ENCODE results near the gene DHRS11. TPM values are rescaled to one million over a fixed set of nuclear protein-coding genes. Genes with fewer than 3 reads are reported as not detected.

Gene DHRS11
- total RNA-seq, 2 experiments from 2014 or later: 8.6 to 9.2 TPM

DNA sequence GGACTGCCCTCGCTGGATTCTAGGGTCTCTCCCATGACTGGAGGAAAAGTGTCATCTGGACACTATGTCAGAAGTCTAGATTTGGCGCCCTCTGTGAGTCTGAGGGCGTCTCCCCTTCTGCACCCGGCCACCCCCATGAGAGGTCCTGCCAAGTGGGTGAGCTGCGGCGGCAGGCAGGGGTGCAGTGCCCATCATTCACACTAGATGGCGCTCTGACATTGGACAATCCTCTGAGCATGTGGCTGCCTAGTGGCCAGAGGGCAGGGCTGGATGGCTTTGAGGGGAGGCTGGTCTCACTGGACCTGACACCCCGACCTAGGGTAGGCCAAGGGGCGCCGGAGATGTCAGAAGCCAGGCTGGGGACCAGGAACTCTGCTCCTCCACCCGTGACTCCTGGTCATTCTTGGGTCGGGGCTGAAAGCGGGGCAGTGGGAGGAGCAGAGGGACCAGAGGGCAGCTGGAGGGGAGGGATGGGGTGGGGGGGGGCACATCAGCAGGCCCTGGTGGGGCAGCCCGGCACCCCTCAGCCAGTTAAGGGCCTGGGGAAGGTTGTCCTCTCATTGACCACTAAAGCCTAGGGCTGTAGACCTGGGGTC, 37.7 kb downstream of the DHRS11 start:
- Mint-ChIP-seq H3K9me3 (no peaks in the 10 kb centered on the region), H3K4me1 (ENCODE audit: low read depth) (no peaks in the 10 kb centered on the region), H3K36me3 (ENCODE audit: low read depth) (no peaks in the 10 kb centered on the region), H3K27ac (no peak overlapping the region), H3K27me3 (peaks cover 5% of the 10 kb centered on the region), H3K4me3 (no peak overlapping the region)
- DNase-seq (peak; percentile 85), ATAC-seq (peak; percentile 96)
- ChIA-PET POLR2A (interaction anchor here (1.2 kb wide), 1 partner anchor 96 kb away, joined by 3 read pairs; no protein-coding TSS in a partner anchor), CTCF (interaction anchor here (0.5 to 4.3 kb wide), 16 partner anchors 25 to 1073 kb away, joined by 3 to 34 read pairs (median 4); no protein-coding TSS in a partner anchor)
- TF ChIP-seq, protein P1, sequence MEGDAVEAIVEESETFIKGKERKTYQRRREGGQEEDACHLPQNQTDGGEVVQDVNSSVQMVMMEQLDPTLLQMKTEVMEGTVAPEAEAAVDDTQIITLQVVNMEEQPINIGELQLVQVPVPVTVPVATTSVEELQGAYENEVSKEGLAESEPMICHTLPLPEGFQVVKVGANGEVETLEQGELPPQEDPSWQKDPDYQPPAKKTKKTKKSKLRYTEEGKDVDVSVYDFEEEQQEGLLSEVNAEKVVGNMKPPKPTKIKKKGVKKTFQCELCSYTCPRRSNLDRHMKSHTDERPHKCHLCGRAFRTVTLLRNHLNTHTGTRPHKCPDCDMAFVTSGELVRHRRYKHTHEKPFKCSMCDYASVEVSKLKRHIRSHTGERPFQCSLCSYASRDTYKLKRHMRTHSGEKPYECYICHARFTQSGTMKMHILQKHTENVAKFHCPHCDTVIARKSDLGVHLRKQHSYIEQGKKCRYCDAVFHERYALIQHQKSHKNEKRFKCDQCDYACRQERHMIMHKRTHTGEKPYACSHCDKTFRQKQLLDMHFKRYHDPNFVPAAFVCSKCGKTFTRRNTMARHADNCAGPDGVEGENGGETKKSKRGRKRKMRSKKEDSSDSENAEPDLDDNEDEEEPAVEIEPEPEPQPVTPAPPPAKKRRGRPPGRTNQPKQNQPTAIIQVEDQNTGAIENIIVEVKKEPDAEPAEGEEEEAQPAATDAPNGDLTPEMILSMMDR (IDR thresholded peaks at IDR 0.05): peak; percentile 95
- intact Hi-C loops (cut with micrococcal nuclease): loop anchor here (5.0 kb wide), 2 partner anchors 78 to 418 kb away; no protein-coding TSS in a partner anchor

DNA sequence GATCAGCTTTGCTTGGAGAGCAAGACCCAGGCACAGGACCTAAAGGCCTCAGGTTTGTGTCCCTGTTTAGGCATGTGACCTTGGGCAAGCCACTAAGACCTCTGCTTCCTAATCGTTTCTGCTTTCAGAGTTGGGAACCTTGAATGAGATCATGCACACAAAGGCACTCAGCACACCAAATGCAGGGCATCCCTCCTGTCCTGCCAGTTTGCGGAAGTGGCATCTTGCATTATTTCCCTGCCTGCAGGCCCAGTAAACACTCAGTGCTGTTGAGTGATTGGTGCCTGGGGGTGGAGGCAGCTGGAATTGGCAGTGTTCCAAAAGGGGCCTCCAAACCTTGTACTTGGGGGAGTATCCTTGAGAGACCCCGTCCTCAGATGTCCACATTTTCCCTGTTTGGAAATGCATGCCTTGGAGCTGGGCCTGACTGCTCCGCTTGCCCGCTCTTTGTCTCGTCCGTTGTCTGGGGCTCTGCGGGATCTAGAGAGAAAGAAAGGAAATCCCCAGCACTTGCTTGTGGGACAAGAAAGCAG, 38.4 kb downstream of the DHRS11 start:
- Mint-ChIP-seq H3K36me3 (ENCODE audit: low read depth) (no peaks in the 10 kb centered on the region), H3K27me3 (peaks cover 5% of the 10 kb centered on the region), H3K4me3 (no peak overlapping the region), H3K9me3 (no peaks in the 10 kb centered on the region), H3K4me1 (ENCODE audit: low read depth) (no peaks in the 10 kb centered on the region), H3K27ac (no peak overlapping the region)
- ChIA-PET POLR2A (no interaction called here), CTCF (interaction anchor here (0.9 to 4.3 kb wide), 10 partner anchors 24 to 416 kb away, joined by 3 to 34 read pairs (median 5); no protein-coding TSS in a partner anchor)
- intact Hi-C loops (cut with micrococcal nuclease): loop anchor here (5.0 to 10.0 kb wide), 3 partner anchors 77 to 417 kb away; no protein-coding TSS in a partner anchor
- TF ChIP-seq, protein P1 (IDR thresholded peaks at IDR 0.05): no peak
- ATAC-seq: no peak
- no peak for DNase-seq

DNA sequence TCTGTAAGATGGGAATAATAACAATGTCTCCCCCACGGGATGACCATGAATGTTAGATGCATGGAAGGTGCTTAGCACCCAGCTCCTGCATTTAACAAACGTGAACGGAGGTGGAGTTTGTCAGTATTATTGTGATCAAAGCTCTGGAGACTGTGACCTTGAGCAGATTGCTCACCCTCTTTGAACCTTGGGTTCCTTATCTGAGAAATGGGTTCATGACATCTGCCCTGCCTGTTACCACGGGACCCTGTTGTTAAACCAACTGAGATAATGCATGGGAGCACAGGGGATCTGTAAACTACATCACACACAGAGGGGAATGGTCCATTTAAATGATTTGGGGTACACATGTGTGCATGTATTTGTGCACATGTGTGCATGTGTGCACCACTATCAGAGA, 39.3 kb downstream of the DHRS11 start:
- CTCF ChIA-PET: interaction anchor here (1.1 to 4.3 kb wide), 2 partner anchors 124 to 415 kb away, joined by 5 to 34 read pairs; no protein-coding TSS in a partner anchor

DNA sequence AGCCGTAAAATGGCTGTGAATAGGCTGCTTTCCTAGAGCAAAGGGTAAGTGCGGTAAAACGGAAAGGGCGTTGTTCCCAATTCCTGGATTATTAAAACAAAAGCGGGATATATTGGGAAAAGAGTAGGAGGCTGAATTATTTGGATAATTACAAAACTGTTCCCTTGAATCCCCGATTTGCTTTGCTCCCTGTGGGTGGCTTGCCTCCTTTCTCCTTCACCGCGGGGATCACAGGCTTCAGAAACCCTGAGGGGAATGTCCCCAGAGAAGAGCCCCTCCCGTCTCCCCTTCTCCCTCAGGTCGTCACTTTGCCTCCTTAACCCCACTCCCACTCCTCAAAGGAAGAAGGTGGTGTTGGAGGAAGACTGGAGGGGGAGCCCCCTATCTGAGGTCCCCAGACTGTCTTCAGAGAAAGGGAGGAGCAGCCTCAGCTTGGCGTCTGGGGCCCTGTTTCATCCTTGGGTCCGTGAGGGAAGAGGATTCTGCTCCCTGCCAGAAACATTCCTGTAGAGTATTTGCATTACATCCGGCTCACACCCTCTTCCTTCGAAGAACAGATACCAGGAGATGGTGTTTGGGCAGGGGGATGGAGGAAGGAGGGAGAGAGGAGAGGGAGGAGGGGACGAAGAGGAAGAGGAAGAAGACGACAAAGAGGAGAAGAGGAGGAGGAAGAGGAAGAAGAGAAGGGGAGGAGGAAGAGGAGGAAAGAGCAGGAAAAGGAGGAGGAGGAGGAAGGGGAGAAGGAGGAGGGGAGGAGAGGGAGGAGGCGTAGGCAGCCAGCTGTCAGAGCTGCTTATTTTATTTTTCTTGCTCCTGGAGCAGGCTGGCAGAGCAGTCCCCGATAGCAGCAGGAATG, 41.5 kb downstream of the DHRS11 start:
- no peak for ATAC-seq
- no peaks in the 10 kb centered on the region for H3K36me3 Mint-ChIP-seq (ENCODE audit: low read depth)
- H3K4me1 Mint-ChIP-seq (ENCODE audit: low read depth): no peaks in the 10 kb centered on the region
- no peak overlapping the region for H3K4me3 Mint-ChIP-seq
- TF ChIP-seq, protein P1 (IDR thresholded peaks at IDR 0.05): no peak
- DNase-seq: no peak
- intact Hi-C loops (cut with micrococcal nuclease): loop anchor here (10.0 kb wide), 1 partner anchor 122 kb away; no protein-coding TSS in a partner anchor
- H3K27me3 Mint-ChIP-seq: peaks cover 8% of the 10 kb centered on the region
- ChIA-PET CTCF (interaction anchor here (1.0 to 1.4 kb wide), 2 partner anchors 7 to 30 kb away, joined by 4 to 6 read pairs; no protein-coding TSS in a partner anchor), POLR2A (no interaction called here)
- H3K27ac Mint-ChIP-seq: no peak overlapping the region
- H3K9me3 Mint-ChIP-seq: no peaks in the 10 kb centered on the region

More for the DNA sequence above, 39.3 kb downstream of the DHRS11 start:
- Mint-ChIP-seq H3K4me3 (no peak overlapping the region), H3K36me3 (ENCODE audit: low read depth) (no peaks in the 10 kb centered on the region), H3K27me3 (peaks cover 8% of the 10 kb centered on the region), H3K9me3 (no peaks in the 10 kb centered on the region), H3K27ac (no peak overlapping the region), H3K4me1 (ENCODE audit: low read depth) (no peaks in the 10 kb centered on the region)
- TF ChIP-seq, protein P1 (IDR thresholded peaks at IDR 0.05): no peak
- intact Hi-C loops (cut with micrococcal nuclease): loop anchor here (10.0 kb wide), 1 partner anchor 124 kb away; no protein-coding TSS in a partner anchor
- no peak for DNase-seq
- POLR2A ChIA-PET: no interaction called here
- no peak for ATAC-seq
